LNCAP (cell line): Measurements from ENCODE around the gene AAMP.

Source experiments
- TF ChIP-seq, protein P1 (sequence below): fragments of 450-650 bp; IDR thresholded peaks from 2 replicates; pipeline ENCODE4 v1.5.1; 2017; ENCODE audit warnings: mild to moderate bottlenecking

The AAMP gene

DNA sequence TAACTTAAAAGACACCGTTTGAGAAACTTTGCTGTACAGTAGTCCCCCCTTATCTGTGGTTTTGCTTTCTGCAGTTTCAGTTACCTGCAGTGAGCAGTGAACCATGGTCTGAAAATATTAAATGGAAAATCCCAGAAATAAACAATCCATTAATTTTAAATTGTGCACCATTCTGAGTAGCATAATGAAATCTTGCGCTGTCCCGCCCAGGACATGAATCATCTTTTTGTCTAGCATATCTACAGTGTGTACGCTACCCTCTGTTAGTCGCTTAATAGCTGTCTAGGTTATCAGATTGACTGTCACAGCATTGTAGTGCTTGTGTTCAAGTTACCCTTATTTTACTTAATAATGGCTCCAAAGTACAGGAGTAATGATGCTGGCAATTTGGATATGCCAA, 46.9 kb downstream of the AAMP start:
- TF ChIP-seq, protein P1, sequence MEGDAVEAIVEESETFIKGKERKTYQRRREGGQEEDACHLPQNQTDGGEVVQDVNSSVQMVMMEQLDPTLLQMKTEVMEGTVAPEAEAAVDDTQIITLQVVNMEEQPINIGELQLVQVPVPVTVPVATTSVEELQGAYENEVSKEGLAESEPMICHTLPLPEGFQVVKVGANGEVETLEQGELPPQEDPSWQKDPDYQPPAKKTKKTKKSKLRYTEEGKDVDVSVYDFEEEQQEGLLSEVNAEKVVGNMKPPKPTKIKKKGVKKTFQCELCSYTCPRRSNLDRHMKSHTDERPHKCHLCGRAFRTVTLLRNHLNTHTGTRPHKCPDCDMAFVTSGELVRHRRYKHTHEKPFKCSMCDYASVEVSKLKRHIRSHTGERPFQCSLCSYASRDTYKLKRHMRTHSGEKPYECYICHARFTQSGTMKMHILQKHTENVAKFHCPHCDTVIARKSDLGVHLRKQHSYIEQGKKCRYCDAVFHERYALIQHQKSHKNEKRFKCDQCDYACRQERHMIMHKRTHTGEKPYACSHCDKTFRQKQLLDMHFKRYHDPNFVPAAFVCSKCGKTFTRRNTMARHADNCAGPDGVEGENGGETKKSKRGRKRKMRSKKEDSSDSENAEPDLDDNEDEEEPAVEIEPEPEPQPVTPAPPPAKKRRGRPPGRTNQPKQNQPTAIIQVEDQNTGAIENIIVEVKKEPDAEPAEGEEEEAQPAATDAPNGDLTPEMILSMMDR = no peak

DNA sequence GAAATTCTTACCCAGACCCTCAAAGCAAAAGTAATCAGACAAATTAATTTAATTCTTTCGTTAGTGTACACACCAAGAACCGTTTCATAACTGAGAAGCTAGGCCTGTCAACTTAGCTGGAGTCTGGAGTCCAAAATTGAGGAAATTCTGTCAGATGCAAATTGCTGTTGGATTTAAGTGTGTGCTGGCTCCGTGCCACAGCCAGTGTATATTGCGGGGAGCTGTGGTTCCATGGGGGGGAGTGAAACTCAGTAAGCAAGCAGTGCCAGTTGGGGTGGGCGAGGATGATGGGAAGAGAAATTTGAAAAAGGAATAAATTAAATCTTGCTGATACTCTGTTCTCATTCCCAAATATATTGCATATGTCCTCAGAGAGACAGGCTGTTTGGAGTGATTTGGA, 48.9 kb downstream of the AAMP start:
- TF ChIP-seq, protein P1 = no peak

DNA sequence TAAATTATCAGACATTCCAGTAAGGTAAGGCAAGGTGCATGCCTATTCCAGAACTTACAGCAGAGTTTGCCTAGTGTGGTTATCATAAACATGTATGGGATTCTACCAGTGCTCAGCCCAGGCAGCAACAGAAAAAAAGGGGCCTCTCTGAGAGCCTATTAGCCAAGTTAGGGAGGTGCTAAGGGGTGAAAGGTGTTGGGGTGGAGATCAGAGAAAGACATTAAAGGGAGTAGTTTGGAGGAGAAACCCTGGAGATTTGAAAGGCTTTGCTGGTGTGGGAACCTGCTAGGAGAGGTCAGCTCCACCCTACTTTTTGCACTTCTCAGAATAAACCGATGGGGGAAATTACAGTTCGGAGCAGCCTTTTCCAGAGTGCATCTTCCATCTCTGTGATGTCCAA, 50.0 kb downstream of the AAMP start:
- TF ChIP-seq, protein P1 = no peak

DNA sequence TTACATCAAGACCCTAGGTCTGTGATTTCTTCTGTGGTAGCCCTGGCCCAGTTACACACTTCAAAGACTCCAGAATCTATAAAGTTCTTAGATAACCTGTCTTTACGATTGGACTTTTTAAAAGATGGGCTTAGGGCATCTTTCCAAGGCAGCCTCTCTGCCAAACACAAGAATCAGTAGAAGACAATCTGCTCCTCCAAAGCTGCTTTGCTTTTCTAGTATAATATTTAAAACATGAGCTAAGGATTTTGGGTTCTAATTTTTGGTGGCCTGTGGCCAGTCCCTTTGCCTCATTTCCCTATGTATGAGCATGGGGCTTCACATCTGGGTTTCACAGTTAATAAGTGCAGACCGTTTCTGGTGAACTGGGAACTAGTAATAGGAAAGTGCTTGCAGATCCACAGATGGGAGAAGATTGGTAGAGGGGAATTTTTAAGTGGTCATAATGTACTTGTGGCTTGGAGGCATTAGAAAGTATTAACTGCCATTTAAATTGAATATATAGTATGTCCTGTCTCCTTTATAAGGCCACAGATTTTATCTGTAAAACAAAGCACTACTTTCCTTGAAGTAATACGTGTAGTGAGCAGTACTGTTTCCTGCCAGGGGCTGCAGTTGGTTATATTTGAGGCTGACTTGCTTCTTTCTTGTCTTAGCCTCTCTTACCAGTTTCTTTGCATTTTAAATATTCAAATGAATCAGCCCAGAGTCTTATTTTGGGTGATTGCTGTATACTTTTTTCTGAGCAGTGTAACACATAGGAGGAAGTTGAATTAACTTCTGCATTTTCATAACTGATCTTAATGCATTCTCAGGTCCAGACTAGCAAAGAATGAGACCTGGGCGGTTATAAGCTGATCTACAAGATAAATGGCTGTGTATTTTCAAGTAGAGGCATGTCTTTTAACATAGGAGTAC, 51.4 kb downstream of the AAMP start:
- TF ChIP-seq, protein P1 = no peak

DNA sequence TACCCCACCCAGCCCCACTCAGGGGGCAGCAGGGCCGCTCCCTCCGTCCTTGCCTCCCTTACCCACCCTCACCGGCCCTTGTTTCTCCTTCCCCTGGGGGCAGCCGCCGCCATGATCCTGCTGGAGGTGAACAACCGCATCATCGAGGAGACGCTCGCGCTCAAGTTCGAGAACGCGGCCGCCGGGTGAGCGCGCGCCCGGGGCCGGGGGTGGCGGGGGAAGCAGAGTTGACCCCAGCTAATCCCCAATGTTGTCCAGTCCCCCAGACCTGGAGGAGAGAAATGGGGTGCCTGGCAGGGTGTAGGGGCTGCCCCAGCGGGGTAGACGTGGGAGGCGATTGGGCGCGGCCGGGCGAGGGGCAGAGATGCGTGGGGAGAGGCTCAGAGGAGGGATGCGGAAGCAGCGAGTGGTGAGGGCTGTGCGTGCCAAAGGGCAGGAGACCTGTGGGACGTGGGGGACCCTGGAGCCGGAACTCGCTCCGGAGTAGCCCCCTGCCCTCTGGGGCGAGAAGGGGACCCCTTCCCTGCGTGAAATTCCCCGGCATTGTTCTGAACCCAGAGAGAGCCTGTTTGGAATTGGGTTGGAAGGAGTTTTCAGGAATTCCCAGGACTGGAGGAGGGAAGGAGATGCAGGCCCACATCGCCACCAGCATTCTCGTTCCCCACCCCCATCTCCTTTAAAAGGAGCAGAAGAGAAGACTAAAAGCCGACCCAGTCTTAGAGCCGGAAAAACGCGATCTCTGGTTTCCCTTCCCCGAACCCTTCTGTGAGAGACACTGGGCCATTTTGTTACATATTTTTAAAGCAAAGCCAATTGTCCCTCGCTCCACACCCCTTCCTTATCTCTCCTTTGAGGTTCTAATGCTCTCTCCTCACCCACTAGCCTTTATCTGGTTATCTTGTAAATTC, 52.3 kb downstream of the AAMP start:
- TF ChIP-seq, protein P1 = no peak

- TF ChIP-seq, protein P1 = no peak
These were observed 53.1 kb downstream of the AAMP start, which contains the start of gene ARPC2 for GRCh38 chr2:218216674-218217359. Gene ARPC2 (plus strand): TSS chr2:218217189. CDS start chr2:218217471, 282 bp downstream.

GRCh38 chr2:218216336-218216673, 53.6 kb downstream of the AAMP start:
- TF ChIP-seq, protein P1 = no peak
